ENCODE data around the gene WDR88. TPM values are rescaled to one million over a fixed set of nuclear protein-coding genes. Genes with fewer than 3 reads are reported as not detected.
A peak's percentile ranks its signal among the peaks of the same experiment; 100 is the strongest.

WDR88 gene
- total RNA-seq, 1 experiment from 2014 or later: not detected

DNA sequence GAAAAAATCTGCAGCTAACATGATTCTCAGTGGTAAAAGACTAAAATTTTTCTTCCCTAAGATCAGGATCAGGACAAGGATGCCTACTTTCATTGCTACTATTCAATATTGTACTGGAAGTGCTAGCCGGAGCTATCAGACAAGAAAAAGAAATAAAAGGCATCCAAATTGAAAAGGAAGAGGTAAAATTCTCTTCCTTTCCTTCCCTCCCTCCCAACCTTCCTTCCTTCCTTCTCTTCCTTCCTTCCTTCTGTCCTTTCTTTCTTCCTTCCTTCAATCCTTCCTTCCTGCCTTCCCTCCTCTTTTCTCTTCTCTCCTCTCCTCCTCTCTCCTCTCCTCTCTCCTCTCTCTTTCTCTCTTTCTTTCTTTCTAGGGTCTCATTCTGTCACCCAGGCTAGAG lies 35.5 kb downstream of the WDR88 start:
- Histone ChIP-seq H3K9me2 (replicated peaks; ENCODE audit: insufficient read depth, low read length) (no peaks in the 10 kb centered on the region), H3K4me1 (ENCODE audit: low read length) (no peaks in the 10 kb centered on the region), H3K27ac (ENCODE audit: low read length) (no peak overlapping the region), H3K4me2 (ENCODE audit: low read depth, low read length, poor library complexity, severe bottlenecking) (no peak overlapping the region), H4K20me1 (ENCODE audit: insufficient read depth, low read depth, low read length) (no peaks in the 10 kb centered on the region), H3K9me3 (ENCODE audit: low read length) (no peaks in the 10 kb centered on the region), H3K79me2 (ENCODE audit: low read length) (no peaks in the 10 kb centered on the region), H2AFZ (ENCODE audit: low read length) (no peak overlapping the region), H3K36me3 (ENCODE audit: insufficient read depth, low read length) (no peaks in the 10 kb centered on the region), H3K27me3 (ENCODE audit: low read length) (no peaks in the 10 kb centered on the region), H3K9ac (ENCODE audit: low read length) (no peak overlapping the region), H3K4me3 (ENCODE audit: low read length) (no peak overlapping the region)
- no peak for DNase-seq

GRCh38 chr19:33168528-33168927 lies 36.6 kb downstream of the WDR88 start:
- Histone ChIP-seq H3K27me3 (ENCODE audit: low read length) (no peaks in the 10 kb centered on the region), H4K20me1 (ENCODE audit: insufficient read depth, low read depth, low read length) (no peaks in the 10 kb centered on the region), H2AFZ (ENCODE audit: low read length) (no peak overlapping the region), H3K27ac (ENCODE audit: low read length) (no peak overlapping the region), H3K36me3 (ENCODE audit: insufficient read depth, low read length) (no peaks in the 10 kb centered on the region), H3K9me3 (ENCODE audit: low read length) (no peaks in the 10 kb centered on the region), H3K4me1 (ENCODE audit: low read length) (no peaks in the 10 kb centered on the region), H3K4me3 (ENCODE audit: low read length) (no peak overlapping the region), H3K9me2 (replicated peaks; ENCODE audit: insufficient read depth, low read length) (no peaks in the 10 kb centered on the region), H3K9ac (ENCODE audit: low read length) (no peak overlapping the region), H3K79me2 (ENCODE audit: low read length) (no peaks in the 10 kb centered on the region), H3K4me2 (ENCODE audit: low read depth, low read length, poor library complexity, severe bottlenecking) (no peak overlapping the region)
- DNase-seq: no peak

DNA sequence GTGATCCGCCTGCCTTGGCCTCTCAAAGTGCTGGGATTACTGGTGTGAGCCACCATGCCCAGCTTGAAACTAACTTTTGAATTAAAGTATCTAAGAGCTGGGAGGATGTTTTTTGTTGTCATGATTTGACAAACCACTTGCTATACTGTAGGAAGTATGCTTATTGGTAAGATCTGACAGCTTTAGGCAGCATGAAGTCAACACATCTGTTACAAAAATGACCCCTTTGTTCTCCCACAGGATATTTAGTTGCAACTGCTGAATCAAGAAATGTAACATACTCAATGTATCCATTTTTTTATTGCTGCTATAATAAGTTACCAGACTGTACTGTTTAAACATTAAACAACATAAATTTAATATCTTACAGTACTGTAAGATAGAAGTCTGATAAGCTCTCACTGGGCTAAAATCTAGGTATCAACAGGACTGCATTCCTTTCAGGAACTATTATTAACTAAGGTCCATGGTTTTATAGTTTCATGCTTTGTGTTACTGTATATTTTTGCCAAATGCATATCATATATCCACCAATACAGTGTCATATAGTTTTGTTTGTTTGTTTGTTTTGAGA lies 39.4 kb downstream of the WDR88 start:
- no peaks in the 10 kb centered on the region for H3K27me3 ChIP-seq (ENCODE audit: low read length)
- H3K4me1 ChIP-seq (ENCODE audit: low read length): peaks cover 9% of the 10 kb centered on the region
- H3K27ac ChIP-seq (ENCODE audit: low read length): no peak overlapping the region
- H3K79me2 ChIP-seq (ENCODE audit: low read length): peaks cover 11% of the 10 kb centered on the region
- no peaks in the 10 kb centered on the region for H3K9me2 ChIP-seq (replicated peaks; ENCODE audit: insufficient read depth, low read length)
- H3K4me3 ChIP-seq (ENCODE audit: low read length): no peak overlapping the region
- H3K36me3 ChIP-seq (ENCODE audit: insufficient read depth, low read length): no peaks in the 10 kb centered on the region
- H3K9ac ChIP-seq (ENCODE audit: low read length): no peak overlapping the region
- no peaks in the 10 kb centered on the region for H3K9me3 ChIP-seq (ENCODE audit: low read length)
- no peak overlapping the region for H3K4me2 ChIP-seq (ENCODE audit: low read depth, low read length, poor library complexity, severe bottlenecking)
- DNase-seq: no peak
- no peaks in the 10 kb centered on the region; the same call in 1 of the 2 replicates for H4K20me1 ChIP-seq (ENCODE audit: insufficient read depth, low read depth, low read length)
- no peak overlapping the region for H2AFZ ChIP-seq (ENCODE audit: low read length)

GRCh38 chr19:33171916-33172359 lies 40.0 kb downstream of the WDR88 start:
- Histone ChIP-seq H3K9ac (ENCODE audit: low read length) (no peak overlapping the region), H3K4me3 (ENCODE audit: low read length) (no peak overlapping the region), H2AFZ (ENCODE audit: low read length) (no peak overlapping the region), H3K27ac (ENCODE audit: low read length) (no peak overlapping the region), H3K4me2 (ENCODE audit: low read depth, low read length, poor library complexity, severe bottlenecking) (no peak overlapping the region), H3K79me2 (ENCODE audit: low read length) (peaks cover 12% of the 10 kb centered on the region), H3K9me2 (replicated peaks; ENCODE audit: insufficient read depth, low read length) (no peaks in the 10 kb centered on the region), H3K9me3 (ENCODE audit: low read length) (no peaks in the 10 kb centered on the region), H4K20me1 (ENCODE audit: insufficient read depth, low read depth, low read length) (no peaks in the 10 kb centered on the region; the same call in 1 of the 2 replicates), H3K36me3 (ENCODE audit: insufficient read depth, low read length) (no peaks in the 10 kb centered on the region), H3K4me1 (ENCODE audit: low read length) (peaks cover 9% of the 10 kb centered on the region), H3K27me3 (ENCODE audit: low read length) (no peaks in the 10 kb centered on the region)
- DNase-seq: no peak

DNA sequence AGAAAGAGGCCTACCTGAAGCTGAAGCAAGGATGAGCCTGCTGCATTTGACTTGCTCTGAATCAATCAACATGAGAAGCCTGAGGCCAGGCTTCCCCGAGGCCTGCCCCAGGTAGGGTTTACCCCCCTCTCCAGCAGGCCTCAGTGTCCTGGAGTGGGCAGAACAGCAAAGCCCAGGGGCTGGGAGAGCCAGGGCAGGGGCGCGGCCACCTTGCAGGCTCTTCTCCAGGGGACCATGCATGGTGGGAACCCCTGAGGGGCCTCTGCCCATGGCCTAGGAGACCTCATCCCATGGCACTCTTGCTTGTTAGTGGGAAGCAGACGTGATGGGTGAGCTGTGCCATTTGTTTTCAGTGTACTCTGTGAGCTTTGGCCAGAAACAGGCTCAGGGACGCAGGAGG lies 42.3 kb downstream of the WDR88 start:
- Histone ChIP-seq H4K20me1 (ENCODE audit: insufficient read depth, low read depth, low read length) (no peaks in the 10 kb centered on the region; the same call in 1 of the 2 replicates), H3K27me3 (ENCODE audit: low read length) (no peaks in the 10 kb centered on the region), H2AFZ (ENCODE audit: low read length) (no peak overlapping the region), H3K4me1 (ENCODE audit: low read length) (peaks cover 19% of the 10 kb centered on the region), H3K27ac (ENCODE audit: low read length) (no peak overlapping the region), H3K9me3 (ENCODE audit: low read length) (no peaks in the 10 kb centered on the region), H3K4me2 (ENCODE audit: low read depth, low read length, poor library complexity, severe bottlenecking) (no peak overlapping the region), H3K9ac (ENCODE audit: low read length) (no peak overlapping the region), H3K79me2 (ENCODE audit: low read length) (peaks cover 12% of the 10 kb centered on the region), H3K36me3 (ENCODE audit: insufficient read depth, low read length) (no peaks in the 10 kb centered on the region), H3K4me3 (ENCODE audit: low read length) (no peak overlapping the region), H3K9me2 (replicated peaks; ENCODE audit: insufficient read depth, low read length) (no peaks in the 10 kb centered on the region)
- DNase-seq: no peak

DNA sequence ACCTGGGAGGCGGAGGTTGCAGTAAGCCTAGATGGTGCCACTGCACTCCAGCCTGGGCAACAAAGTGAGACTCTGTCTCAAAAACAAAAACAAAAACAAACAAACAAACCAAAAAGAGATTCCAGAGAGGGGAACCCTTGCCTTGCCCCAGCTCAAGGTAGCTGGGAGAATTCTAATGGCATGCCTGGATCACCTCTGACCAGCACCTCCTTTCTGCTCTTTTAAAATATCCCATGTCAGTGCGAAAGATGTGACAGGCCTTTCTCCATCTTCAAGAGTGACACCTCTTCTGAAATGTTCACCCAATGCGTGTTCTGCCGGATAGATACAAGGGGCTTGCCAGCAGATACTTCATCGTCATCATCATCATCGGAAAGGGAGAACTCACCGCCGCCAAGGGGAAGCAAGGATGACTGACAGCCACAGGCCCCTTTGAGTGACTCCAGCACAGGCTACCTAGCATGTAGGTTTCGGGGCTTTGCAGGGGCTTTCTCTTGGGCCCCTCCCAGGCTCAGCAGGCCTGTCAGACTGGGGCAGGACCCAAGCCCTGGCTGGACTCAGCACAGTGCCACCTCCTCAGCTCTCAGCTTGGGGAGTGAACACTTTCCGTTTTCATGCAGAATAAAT lies 43.4 kb downstream of the WDR88 start:
- Histone ChIP-seq H3K9me3 (ENCODE audit: low read length) (no peaks in the 10 kb centered on the region), H3K9ac (ENCODE audit: low read length) (peak overlapping the region; percentile 83), H3K4me1 (ENCODE audit: low read length) (peaks cover 19% of the 10 kb centered on the region), H3K9me2 (replicated peaks; ENCODE audit: insufficient read depth, low read length) (no peaks in the 10 kb centered on the region), H2AFZ (ENCODE audit: low read length) (no peak overlapping the region), H3K27me3 (ENCODE audit: low read length) (no peaks in the 10 kb centered on the region), H3K27ac (ENCODE audit: low read length) (no peak overlapping the region), H3K79me2 (ENCODE audit: low read length) (peaks cover 12% of the 10 kb centered on the region), H3K4me2 (ENCODE audit: low read depth, low read length, poor library complexity, severe bottlenecking) (peak overlapping the region; percentile 92), H4K20me1 (ENCODE audit: insufficient read depth, low read depth, low read length) (no peaks in the 10 kb centered on the region; the same call in 1 of the 2 replicates), H3K4me3 (ENCODE audit: low read length) (peak overlapping the region; percentile 78), H3K36me3 (ENCODE audit: insufficient read depth, low read length) (no peaks in the 10 kb centered on the region)
- no peak for DNase-seq

DNA sequence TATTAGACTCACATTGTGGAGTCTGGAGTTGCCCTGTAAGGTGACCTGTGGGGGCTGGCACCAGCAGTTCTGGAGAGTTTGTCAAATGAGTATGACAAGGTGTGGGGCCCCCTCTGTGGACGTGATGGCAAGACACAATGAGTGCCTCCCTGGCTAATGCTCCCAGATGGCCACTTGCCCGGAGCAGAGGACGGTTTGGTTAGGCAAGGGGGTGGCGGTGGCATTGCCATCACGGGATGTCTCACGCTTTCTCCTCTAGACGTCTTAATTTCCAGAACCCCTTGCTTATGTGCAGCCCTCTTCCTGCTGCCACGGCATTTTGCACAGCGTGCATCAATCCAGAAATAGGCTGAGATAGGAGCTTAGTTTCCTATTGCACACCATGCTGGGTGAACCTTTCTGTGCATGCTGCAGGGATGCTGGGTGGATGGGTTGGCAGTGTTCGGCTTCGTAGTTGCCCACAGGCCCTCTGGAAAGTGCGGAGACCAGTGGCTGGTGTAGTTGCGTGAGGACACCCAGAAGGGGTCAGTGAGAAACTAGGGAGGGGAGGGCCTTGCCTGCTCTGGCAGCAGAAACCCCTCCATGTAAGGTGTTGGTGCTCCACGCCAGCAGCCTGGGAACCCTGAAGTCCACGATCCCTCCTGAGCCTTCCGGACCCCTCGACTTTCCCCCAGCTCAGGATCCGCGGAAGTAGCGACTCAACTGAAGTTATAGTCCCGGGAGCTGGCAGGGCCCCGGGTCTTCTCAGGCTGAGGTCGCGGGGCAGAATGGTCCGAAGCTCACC lies 44.2 kb downstream of the WDR88 start:
- Histone ChIP-seq H2AFZ (ENCODE audit: low read length) (peak overlapping the region; percentile 76; the same call in 1 of the 2 replicates), H3K9me3 (ENCODE audit: low read length) (no peaks in the 10 kb centered on the region), H3K4me3 (ENCODE audit: low read length) (peak overlapping the region; percentile 78), H3K4me1 (ENCODE audit: low read length) (peaks cover 19% of the 10 kb centered on the region), H3K79me2 (ENCODE audit: low read length) (peaks cover 12% of the 10 kb centered on the region), H3K36me3 (ENCODE audit: insufficient read depth, low read length) (no peaks in the 10 kb centered on the region), H3K9ac (ENCODE audit: low read length) (peak overlapping the region; percentile 83), H3K27me3 (ENCODE audit: low read length) (no peaks in the 10 kb centered on the region), H3K9me2 (replicated peaks; ENCODE audit: insufficient read depth, low read length) (no peaks in the 10 kb centered on the region), H3K4me2 (ENCODE audit: low read depth, low read length, poor library complexity, severe bottlenecking) (peak overlapping the region; percentile 92), H4K20me1 (ENCODE audit: insufficient read depth, low read depth, low read length) (no peaks in the 10 kb centered on the region; the same call in 1 of the 2 replicates), H3K27ac (ENCODE audit: low read length) (no peak overlapping the region)
- peak; percentile 52 for DNase-seq

Measured in Karpas-422 (cell line).